HCT116 (cell line): Measurements from ENCODE around the gene IKZF3. TPM values are rescaled to one million over a fixed set of nuclear protein-coding genes. Genes with fewer than 3 reads are reported as not detected.

ENCODE experiments used
- ATAC-seq: fragments of 200-7000 bp; cut with Tn5 transposase; 2 replicates; pipeline ENCODE4 v1.9.1; 2020; ENCODE audit warnings: mild to moderate bottlenecking, moderate library complexity
- BruUV-seq: library from RNA; stranded (reverse); fragments of 400-500 nt; replicated peaks from 2 replicates; lab custom pipeline; 2021; lab: Mats Ljungman, UMichigan
- CTCF ChIA-PET: fragments of 300-600 bp; sonication (Branson Sonifier 250); formaldehyde crosslinking; loops from one replicate; lab custom pipeline; 2021; ENCODE audit warnings: antibody characterized with exemption; lab: Charles Lee
- POLR2A ChIA-PET: fragments of 300-600, 350-600 bp; sonication (Branson Sonifier 250); formaldehyde crosslinking; loops from one replicate; lab custom pipeline; 2021; ENCODE audit warnings: antibody characterized with exemption; lab: Charles Lee
- RAD21 ChIA-PET, 2 experiments: fragments of 300-600 bp; sonication (Branson Sonifier 250); formaldehyde crosslinking; loops; one replicate each; lab custom pipeline; 2023; ENCODE audit warnings: low total read pairs in 2 of 2; ENCODE audit not compliant: uncharacterized antibody in 2 of 2, unreplicated experiment in 2 of 2, low non-redundant PET in 1 of 2; lab: Charles Lee
- DNase-seq: peaks from one replicate; pipeline ENCODE4 v3.0.0-alpha.2; 2010; ENCODE audit warnings: low read depth, low spot score
- H2AFZ ChIP-seq: fragments of 200-600 bp; shearing (Covaris generic), sonication (generic); 2 replicates; pipeline ENCODE4 v1.6.1; 2017; ENCODE audit warnings: low read depth, mixed run types, mixed read lengths, antibody characterized with exemption, low read length; ENCODE audit not compliant: poor library complexity, severe bottlenecking
- H3K27ac ChIP-seq: 2 replicates; pipeline ENCODE4 v1.5.1; 2012; ENCODE audit warnings: low read depth, low read length
- H3K27me3 ChIP-seq: fragments of 200-600 bp; sonication (generic); 2 replicates; pipeline ENCODE4 v1.6.1; 2016; ENCODE audit warnings: mixed run types, low read length, mixed read lengths; ENCODE audit not compliant: insufficient read depth
- H3K36me3 ChIP-seq, 2 experiments: fragments of 200-500 bp in 1 of 2; fragments of 200-600 bp in 1 of 2; sonication (Bioruptor generic) in 1 of 2; sonication (generic) in 1 of 2; 2 replicates each; pipeline versions ENCODE4 v1.5.1 to v1.6.1; 2014 to 2016; ENCODE audit warnings: low read length in 2 of 2, inconsistent platforms in 1 of 2, mixed read lengths in 1 of 2, mixed run types in 1 of 2; ENCODE audit not compliant: insufficient read depth in 2 of 2, control insufficient read depth in 1 of 2
- H3K4me1 ChIP-seq, 2 experiments: fragments of 200-600 bp in 1 of 2; sonication (generic) in 1 of 2; 2 replicates each; pipeline versions ENCODE4 v1.5.1 to v1.6.1; 2012 to 2017; ENCODE audit warnings: low read length in 2 of 2, inconsistent platforms in 1 of 2, mild to moderate bottlenecking in 1 of 2, mixed read lengths in 1 of 2, mixed run types in 1 of 2, moderate library complexity in 1 of 2; ENCODE audit not compliant: insufficient read depth in 2 of 2, control insufficient read depth in 1 of 2
- H3K4me2 ChIP-seq: fragments of 200-600 bp; sonication (generic); 2 replicates; pipeline ENCODE4 v1.6.1; 2017; ENCODE audit warnings: mixed run types, low read length, mixed read lengths
- H3K4me3 ChIP-seq, 2 experiments: fragments of 200-600 bp in 1 of 2; sonication (generic) in 1 of 2; replicated peaks in 1 of 2; 2 replicates each; pipeline ENCODE4 v1.5.1; 2011 to 2016; ENCODE audit warnings: low read length in 2 of 2, control low read depth in 1 of 2, low read depth in 1 of 2, mild to moderate bottlenecking in 1 of 2, mixed read lengths in 1 of 2, mixed run types in 1 of 2
- H3K79me2 ChIP-seq: fragments of 200-600 bp; sonication (generic); 2 replicates; pipeline ENCODE4 v1.6.1; 2017; ENCODE audit warnings: mild to moderate bottlenecking, mixed run types, low read length, moderate library complexity, mixed read lengths; ENCODE audit not compliant: insufficient read depth
- H3K9ac ChIP-seq: fragments of 200-600 bp; sonication (generic); 2 replicates; pipeline ENCODE4 v1.6.1; 2016; ENCODE audit warnings: low read length, mixed read lengths
- H3K9me2 ChIP-seq: fragments of 200-600 bp; sonication (generic), shearing (Covaris generic); 2 replicates; pipeline ENCODE4 v1.6.1; 2017; ENCODE audit warnings: mixed run types, mild to moderate bottlenecking, moderate library complexity; ENCODE audit not compliant: insufficient read depth
- H3K9me3 ChIP-seq, 2 experiments: fragments of 200-500 bp in 1 of 2; fragments of 200-600 bp in 1 of 2; sonication (Bioruptor generic) in 1 of 2; sonication (generic) in 1 of 2; 2 replicates each; pipeline ENCODE4 v1.6.1; 2014 to 2017; ENCODE audit warnings: low read length in 2 of 2, mixed read lengths in 2 of 2, inconsistent platforms in 1 of 2, low read depth in 1 of 2, mild to moderate bottlenecking in 1 of 2, mixed run types in 1 of 2, moderate library complexity in 1 of 2; ENCODE audit not compliant: control insufficient read depth in 1 of 2, insufficient read depth in 1 of 2
- H4K20me1 ChIP-seq: fragments of 200-600 bp; sonication (generic), shearing (Covaris generic); 2 replicates; pipeline ENCODE4 v1.6.1; 2017; ENCODE audit warnings: mixed run types, mild to moderate bottlenecking, moderate library complexity; ENCODE audit not compliant: insufficient read depth
- ELF1 ChIP-seq: IDR thresholded peaks from 2 replicates; pipeline ENCODE4 v1.6.1; 2012; ENCODE audit warnings: low read depth, borderline replicate concordance
- EZH2 ChIP-seq: fragments of 200-600 bp; sonication (generic); IDR thresholded peaks from 2 replicates; pipeline ENCODE4 v1.6.1; 2017; ENCODE audit warnings: antibody characterized with exemption, mixed run types
- POLR2A ChIP-seq: IDR thresholded peaks from 2 replicates; pipeline ENCODE4 v1.7.0; 2011; ENCODE audit warnings: borderline replicate concordance; ENCODE audit not compliant: insufficient read depth, insufficient read length; ENCODE audit errors: extremely low read depth
- SRF ChIP-seq: IDR thresholded peaks from 2 replicates; pipeline ENCODE4 v1.6.1; 2012; ENCODE audit warnings: low read depth
- YY1 ChIP-seq: IDR thresholded peaks from 2 replicates; pipeline ENCODE4 v1.6.1; 2011; ENCODE audit warnings: low read length, low read depth, moderate library complexity, mild to moderate bottlenecking; ENCODE audit not compliant: insufficient replicate concordance; ENCODE audit errors: extremely low read depth
- ZFX ChIP-seq: fragments of 450-650 bp; IDR thresholded peaks from 2 replicates; pipeline ENCODE4 v1.6.1; 2017
- intact Hi-C: fragments of 100-400 bp; cut with micrococcal nuclease; formaldehyde crosslinking; loops from 2 replicates; pipeline ENCODE4 v1.10.0; 2022
- total RNA-seq: library from RNA; stranded (reverse); gene quantifications from one replicate; pipeline ENCODE4 v1.2.1, GENCODE V29; 2021; ENCODE audit not compliant: unreplicated experiment
- TF ChIP-seq, protein P1 (sequence below): IDR thresholded peaks from 2 replicates; pipeline ENCODE4 v1.6.1; 2011; ENCODE audit warnings: mild to moderate bottlenecking, low read length, moderate library complexity; ENCODE audit not compliant: insufficient replicate concordance; ENCODE audit errors: extremely low read depth
- TF ChIP-seq, protein P2 (sequence below): IDR thresholded peaks from 2 replicates; pipeline ENCODE4 v1.6.1; 2012
- TF ChIP-seq, protein P3 (sequence below), 3 experiments: fragments of 200-600 bp in 1 of 3; sonication (generic) in 1 of 3; IDR thresholded peaks in 2 of 3; conservative IDR thresholded peaks in 1 of 3; 2 replicates each; pipeline ENCODE4 v1.5.1; 2012 to 2017; ENCODE audit warnings: low read depth in 2 of 3, low read length in 2 of 3, antibody characterized with exemption in 1 of 3, borderline replicate concordance in 1 of 3, control low read depth in 1 of 3, mild to moderate bottlenecking in 1 of 3, mixed read lengths in 1 of 3, mixed run types in 1 of 3, moderate library complexity in 1 of 3; ENCODE audit not compliant: insufficient read depth in 1 of 3
- TF ChIP-seq, protein P4 (sequence below): IDR thresholded peaks from 2 replicates; pipeline ENCODE4 v1.6.1; 2012; ENCODE audit warnings: low read depth
- TF ChIP-seq, protein P5 (sequence below): IDR thresholded peaks from 2 replicates; pipeline ENCODE4 v1.6.1; 2012

The IKZF3 gene
- total RNA-seq, 1 experiment from 2014 or later = 0.30 TPM

DNA sequence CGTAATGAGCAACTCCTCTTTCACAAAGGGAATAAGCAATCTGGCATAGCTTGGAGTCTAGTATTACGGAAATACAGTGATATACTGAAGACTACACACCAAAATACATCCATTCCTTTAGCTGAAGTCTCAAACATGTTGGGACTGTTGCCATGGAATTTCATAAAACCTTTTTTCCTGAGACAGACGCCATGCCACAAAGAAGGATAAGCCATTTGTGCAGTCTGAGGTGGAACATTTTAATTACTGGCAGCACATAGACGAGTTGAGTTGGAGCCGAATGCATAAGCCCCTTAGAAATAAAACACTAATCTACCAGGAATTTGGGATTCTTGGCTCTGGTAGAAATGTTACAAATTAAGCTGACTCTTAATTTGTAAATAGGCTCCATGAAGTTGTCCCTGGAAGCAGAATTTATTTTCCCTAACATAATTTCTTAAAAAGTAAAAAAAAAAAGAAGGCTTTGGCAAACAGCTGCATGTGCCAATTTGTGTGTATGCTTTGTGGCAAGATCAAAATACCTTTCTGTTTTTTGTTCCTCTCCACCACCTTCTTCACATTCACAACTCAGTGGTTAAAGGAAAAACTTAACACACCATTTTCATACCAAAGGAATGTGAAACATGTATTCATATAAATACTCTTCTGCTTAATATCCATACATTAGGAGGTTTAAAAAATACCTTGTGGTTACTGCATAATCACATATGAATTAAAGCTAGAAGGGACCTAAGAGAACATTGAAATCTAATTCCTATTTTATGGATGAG lies 100.9 kb downstream of the IKZF3 start:
- no peak overlapping the region for H3K4me3 ChIP-seq
- no peak overlapping the region for H2AFZ ChIP-seq
- no peak for DNase-seq
- TF ChIP-seq, protein P1, sequence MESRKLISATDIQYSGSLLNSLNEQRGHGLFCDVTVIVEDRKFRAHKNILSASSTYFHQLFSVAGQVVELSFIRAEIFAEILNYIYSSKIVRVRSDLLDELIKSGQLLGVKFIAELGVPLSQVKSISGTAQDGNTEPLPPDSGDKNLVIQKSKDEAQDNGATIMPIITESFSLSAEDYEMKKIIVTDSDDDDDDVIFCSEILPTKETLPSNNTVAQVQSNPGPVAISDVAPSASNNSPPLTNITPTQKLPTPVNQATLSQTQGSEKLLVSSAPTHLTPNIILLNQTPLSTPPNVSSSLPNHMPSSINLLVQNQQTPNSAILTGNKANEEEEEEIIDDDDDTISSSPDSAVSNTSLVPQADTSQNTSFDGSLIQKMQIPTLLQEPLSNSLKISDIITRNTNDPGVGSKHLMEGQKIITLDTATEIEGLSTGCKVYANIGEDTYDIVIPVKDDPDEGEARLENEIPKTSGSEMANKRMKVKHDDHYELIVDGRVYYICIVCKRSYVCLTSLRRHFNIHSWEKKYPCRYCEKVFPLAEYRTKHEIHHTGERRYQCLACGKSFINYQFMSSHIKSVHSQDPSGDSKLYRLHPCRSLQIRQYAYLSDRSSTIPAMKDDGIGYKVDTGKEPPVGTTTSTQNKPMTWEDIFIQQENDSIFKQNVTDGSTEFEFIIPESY = no peak
- TF ChIP-seq, protein P2, sequence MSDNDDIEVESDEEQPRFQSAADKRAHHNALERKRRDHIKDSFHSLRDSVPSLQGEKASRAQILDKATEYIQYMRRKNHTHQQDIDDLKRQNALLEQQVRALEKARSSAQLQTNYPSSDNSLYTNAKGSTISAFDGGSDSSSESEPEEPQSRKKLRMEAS = no peak
- TF ChIP-seq SRF (no peak), ZFX (no peak), EZH2 (no peak), POLR2A (no peak), YY1 (no peak), ELF1 (no peak)
- TF ChIP-seq, protein P3, sequence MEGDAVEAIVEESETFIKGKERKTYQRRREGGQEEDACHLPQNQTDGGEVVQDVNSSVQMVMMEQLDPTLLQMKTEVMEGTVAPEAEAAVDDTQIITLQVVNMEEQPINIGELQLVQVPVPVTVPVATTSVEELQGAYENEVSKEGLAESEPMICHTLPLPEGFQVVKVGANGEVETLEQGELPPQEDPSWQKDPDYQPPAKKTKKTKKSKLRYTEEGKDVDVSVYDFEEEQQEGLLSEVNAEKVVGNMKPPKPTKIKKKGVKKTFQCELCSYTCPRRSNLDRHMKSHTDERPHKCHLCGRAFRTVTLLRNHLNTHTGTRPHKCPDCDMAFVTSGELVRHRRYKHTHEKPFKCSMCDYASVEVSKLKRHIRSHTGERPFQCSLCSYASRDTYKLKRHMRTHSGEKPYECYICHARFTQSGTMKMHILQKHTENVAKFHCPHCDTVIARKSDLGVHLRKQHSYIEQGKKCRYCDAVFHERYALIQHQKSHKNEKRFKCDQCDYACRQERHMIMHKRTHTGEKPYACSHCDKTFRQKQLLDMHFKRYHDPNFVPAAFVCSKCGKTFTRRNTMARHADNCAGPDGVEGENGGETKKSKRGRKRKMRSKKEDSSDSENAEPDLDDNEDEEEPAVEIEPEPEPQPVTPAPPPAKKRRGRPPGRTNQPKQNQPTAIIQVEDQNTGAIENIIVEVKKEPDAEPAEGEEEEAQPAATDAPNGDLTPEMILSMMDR (IDR thresholded peaks at IDR 0.05 in 2 of 3, conservative IDR thresholded peaks at IDR 0.05 in 1 of 3; ENCODE audit: borderline replicate concordance in 1 of 3, insufficient read depth in 1 of 3, low read depth in 2 of 3, low read length in 2 of 3) = no peak
- TF ChIP-seq, protein P4, sequence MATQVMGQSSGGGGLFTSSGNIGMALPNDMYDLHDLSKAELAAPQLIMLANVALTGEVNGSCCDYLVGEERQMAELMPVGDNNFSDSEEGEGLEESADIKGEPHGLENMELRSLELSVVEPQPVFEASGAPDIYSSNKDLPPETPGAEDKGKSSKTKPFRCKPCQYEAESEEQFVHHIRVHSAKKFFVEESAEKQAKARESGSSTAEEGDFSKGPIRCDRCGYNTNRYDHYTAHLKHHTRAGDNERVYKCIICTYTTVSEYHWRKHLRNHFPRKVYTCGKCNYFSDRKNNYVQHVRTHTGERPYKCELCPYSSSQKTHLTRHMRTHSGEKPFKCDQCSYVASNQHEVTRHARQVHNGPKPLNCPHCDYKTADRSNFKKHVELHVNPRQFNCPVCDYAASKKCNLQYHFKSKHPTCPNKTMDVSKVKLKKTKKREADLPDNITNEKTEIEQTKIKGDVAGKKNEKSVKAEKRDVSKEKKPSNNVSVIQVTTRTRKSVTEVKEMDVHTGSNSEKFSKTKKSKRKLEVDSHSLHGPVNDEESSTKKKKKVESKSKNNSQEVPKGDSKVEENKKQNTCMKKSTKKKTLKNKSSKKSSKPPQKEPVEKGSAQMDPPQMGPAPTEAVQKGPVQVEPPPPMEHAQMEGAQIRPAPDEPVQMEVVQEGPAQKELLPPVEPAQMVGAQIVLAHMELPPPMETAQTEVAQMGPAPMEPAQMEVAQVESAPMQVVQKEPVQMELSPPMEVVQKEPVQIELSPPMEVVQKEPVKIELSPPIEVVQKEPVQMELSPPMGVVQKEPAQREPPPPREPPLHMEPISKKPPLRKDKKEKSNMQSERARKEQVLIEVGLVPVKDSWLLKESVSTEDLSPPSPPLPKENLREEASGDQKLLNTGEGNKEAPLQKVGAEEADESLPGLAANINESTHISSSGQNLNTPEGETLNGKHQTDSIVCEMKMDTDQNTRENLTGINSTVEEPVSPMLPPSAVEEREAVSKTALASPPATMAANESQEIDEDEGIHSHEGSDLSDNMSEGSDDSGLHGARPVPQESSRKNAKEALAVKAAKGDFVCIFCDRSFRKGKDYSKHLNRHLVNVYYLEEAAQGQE = no peak
- TF ChIP-seq, protein P5, sequence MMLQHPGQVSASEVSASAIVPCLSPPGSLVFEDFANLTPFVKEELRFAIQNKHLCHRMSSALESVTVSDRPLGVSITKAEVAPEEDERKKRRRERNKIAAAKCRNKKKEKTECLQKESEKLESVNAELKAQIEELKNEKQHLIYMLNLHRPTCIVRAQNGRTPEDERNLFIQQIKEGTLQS = no peak
- H3K9me2 ChIP-seq = no peaks in the 10 kb centered on the region
- BruUV-seq = no TSS peak
- no peaks in the 10 kb centered on the region for H3K9me3 ChIP-seq
- H3K27me3 ChIP-seq = peaks cover 10% of the 10 kb centered on the region
- H3K79me2 ChIP-seq = no peaks in the 10 kb centered on the region
- H3K9ac ChIP-seq = no peak overlapping the region
- intact Hi-C loops = no loop called here
- no peak overlapping the region for H3K27ac ChIP-seq
- no peaks in the 10 kb centered on the region for H3K36me3 ChIP-seq
- H3K4me1 ChIP-seq = no peaks in the 10 kb centered on the region
- POLR2A ChIA-PET = no interaction called here
- RAD21 ChIA-PET = no interaction called here
- no peaks in the 10 kb centered on the region for H4K20me1 ChIP-seq
- H3K4me2 ChIP-seq = no peak overlapping the region
- no peak for ATAC-seq
- CTCF ChIA-PET = no interaction called here
